Gastrocnemius medialis (tissue), 4 donors: ENCODE results near the gene EN2.

Experiments used
- CTCF ChIP-seq, 5 experiments: fragments of 450-650 bp in 3 of 5; fragments of 200-600 bp in 2 of 5; sonication (generic) in 2 of 5; IDR thresholded peaks in 4 of 5; conservative IDR thresholded peaks in 1 of 5; 1 replicate in 4 of 5; 2 replicates in 1 of 5; pipeline ENCODE4 v1.5.1; 2016 to 2019; ENCODE audit warnings: antibody characterized with exemption in 5 of 5, mild to moderate bottlenecking in 3 of 5, moderate library complexity in 3 of 5
- POLR2A ChIP-seq, 2 donors: fragments of 450-650 bp; IDR thresholded peaks; one replicate each; pipeline ENCODE4 v1.6.1; 2017; ENCODE audit warnings: antibody characterized with exemption in 2 of 2, mild to moderate bottlenecking in 2 of 2, moderate library complexity in 2 of 2

- TF ChIP-seq POLR2A (IDR thresholded peaks at IDR 0.05) (no peak), CTCF (IDR thresholded peaks at IDR 0.05 in 4 of 5, conservative IDR thresholded peaks at IDR 0.05 in 1 of 5) (no peak)
Measured at GRCh38 chr7:155453296-155454182, 4.4 kb upstream of the EN2 start.
